Measurements from ENCODE around the gene POU6F1.

GRCh38 chr12:51238037-51238509 lies 20.2 kb upstream of the POU6F1 start:
- no peak for TF ChIP-seq CTCF (conservative IDR thresholded peaks at IDR 0.05)
- no peak for TF ChIP-seq EZH2 (IDR thresholded peaks at IDR 0.05; ENCODE audit: low read depth)
